Fibroblast of pulmonary artery (primary cell): ENCODE results near the gene GSG1L2.

Experiments used
- DNase-seq: peaks from one replicate; pipeline ENCODE4 v3.0.0-alpha.2; 2010; ENCODE audit warnings: low read depth
- H3K4me3 ChIP-seq: replicated peaks from 2 replicates; pipeline ENCODE4 v1.5.1; 2011; ENCODE audit warnings: low read depth, mild to moderate bottlenecking, control low read depth, low read length, moderate library complexity
- CTCF ChIP-seq: IDR thresholded peaks from 2 replicates; pipeline ENCODE4 v1.5.1; 2011; ENCODE audit warnings: mild to moderate bottlenecking, control low read depth, low read length, inconsistent platforms; ENCODE audit errors: missing control alignments

The GSG1L2 gene

GRCh38 chr17:9809409-9809808, 12.5 kb downstream of the GSG1L2 start:
- DNase-seq: no peak
- no peak overlapping the region for H3K4me3 ChIP-seq
- no peak for TF ChIP-seq CTCF

- no peak for DNase-seq
- no peak overlapping the region for H3K4me3 ChIP-seq
- no peak for TF ChIP-seq CTCF
Observed at GRCh38 chr17:9806699-9807098, 15.2 kb downstream of the GSG1L2 start.

GRCh38 chr17:9805769-9806168, 16.1 kb downstream of the GSG1L2 start:
- DNase-seq: no peak
- TF ChIP-seq CTCF: no peak
- H3K4me3 ChIP-seq: no peak overlapping the region

- H3K4me3 ChIP-seq: no peak overlapping the region
- TF ChIP-seq CTCF: no peak
- no peak for DNase-seq
Observed at GRCh38 chr17:9802697-9803096, 19.2 kb downstream of the GSG1L2 start.

- TF ChIP-seq CTCF: no peak
- no peak for DNase-seq
- no peak overlapping the region for H3K4me3 ChIP-seq
Observed at GRCh38 chr17:9802294-9802693, 19.6 kb downstream of the GSG1L2 start.

GRCh38 chr17:9801505-9801904, 20.4 kb downstream of the GSG1L2 start:
- H3K4me3 ChIP-seq: no peak overlapping the region
- TF ChIP-seq CTCF: no peak
- no peak for DNase-seq

GRCh38 chr17:9798724-9799123, 23.2 kb downstream of the GSG1L2 start:
- DNase-seq: no peak
- TF ChIP-seq CTCF: no peak
- no peak overlapping the region for H3K4me3 ChIP-seq
